T-helper 9 cell (primary cell): ENCODE measurements around the gene PUDP.
"Not testable (repeated sequence)": the region's sequence is repeated elsewhere in the genome, so short reads cannot be mapped to it uniquely, and the experiment has no call there.

Source experiments
- DNase-seq: peaks from one replicate; pipeline ENCODE4 v3.0.0-alpha.2; 2020

Gene PUDP

DNA sequence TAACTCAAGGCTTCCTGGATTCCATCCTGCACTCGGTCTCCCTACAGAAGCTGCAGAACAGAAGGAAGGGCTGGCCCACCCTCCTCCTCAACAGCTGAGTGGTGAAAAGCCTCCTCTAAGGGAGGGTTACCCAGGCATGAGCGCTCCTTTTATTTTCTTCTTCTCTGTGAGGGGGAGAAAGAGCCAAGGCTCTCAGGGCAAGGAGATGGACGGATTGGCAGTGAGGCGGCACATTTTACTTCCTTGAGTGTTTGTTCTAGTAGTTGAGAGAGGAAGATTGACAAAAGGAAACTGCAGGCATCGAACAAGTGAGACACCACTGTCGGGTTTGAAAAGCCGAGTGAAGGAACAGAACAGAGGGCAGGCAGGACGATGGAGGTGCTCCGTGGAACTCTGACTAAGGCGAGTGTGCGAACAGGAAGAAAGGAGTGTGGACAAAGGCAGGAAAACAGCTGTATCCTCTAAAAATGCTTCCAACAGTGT is 38.9 kb downstream of the PUDP start:
- DNase-seq: no peak

DNA sequence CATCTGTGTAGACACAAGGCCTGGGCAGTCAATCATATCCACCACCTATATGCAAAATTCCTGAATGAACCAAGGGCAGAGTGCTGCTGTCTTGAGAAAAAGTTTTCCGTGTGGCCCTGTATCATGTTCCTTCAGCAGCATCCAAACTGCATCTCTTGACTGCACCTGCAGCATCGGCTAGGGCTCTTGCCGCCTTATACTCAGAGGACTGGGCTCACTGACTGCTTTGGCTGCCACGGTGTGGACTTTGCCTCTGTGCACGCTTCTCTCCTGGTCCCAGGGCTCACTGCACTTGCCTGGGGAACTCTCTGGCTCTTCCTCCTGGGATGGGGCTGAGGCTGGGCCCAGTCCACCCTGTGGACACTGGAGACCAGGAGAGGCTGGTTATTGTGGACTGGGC is 39.9 kb downstream of the PUDP start:
- no peak for DNase-seq

DNA sequence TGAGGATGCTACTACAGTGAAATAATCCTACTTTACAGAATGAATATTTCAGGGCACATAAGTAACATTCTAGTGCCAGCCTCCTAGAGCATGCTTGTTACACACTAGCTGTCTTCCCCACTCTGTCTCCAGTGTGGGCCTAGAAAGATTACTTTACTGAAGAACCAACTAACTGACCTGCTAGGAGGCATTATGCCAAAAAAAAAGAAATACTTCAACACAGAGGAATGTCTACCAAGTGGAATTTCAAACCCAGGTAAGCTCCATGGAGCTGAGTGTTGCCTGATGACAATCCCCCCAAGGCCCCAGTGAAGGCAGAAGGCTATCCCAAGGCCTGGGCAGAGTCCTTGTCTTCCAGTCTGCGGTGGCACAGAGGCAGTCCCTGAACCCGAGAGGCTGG is 41.3 kb downstream of the PUDP start:
- DNase-seq: no peak

DNA sequence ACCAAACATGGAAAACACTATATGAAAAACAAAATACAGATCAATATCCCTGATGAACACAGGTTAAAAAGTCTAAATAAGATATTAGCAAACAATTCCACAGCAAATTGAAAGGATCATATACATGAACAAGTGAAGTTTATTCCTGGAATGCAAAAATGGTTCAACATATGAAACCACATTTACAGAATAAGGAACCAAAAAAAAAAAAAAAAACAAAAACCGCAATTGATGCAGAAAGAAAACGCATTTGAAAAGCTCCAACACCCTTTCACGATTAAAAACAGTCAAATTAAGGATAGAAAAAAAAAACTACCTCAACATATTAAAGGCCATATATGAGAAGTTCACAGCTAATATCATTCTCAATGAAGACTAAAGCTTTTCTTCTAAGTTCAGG is 45.8 kb downstream of the PUDP start:
- no peak for DNase-seq

DNA sequence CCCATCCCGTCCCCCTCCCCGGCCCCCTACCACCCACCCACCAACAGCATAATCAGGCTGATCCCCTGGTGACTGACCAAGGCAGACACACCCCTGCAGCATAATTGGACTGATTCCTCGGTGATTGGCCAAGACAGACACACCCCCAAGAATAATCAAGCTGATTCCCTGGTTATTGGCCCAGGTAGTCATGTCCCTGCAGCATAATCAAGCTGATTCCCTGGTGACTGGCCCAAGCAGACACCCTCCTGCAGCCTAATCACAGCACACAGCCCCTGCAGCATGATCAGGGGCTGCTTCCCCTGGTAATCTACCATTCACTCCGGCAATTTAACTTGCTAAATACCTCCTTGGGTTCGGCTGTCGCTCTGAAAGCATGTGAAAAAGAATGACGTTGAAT is 47.9 kb downstream of the PUDP start:
- DNase-seq: no peak

DNA sequence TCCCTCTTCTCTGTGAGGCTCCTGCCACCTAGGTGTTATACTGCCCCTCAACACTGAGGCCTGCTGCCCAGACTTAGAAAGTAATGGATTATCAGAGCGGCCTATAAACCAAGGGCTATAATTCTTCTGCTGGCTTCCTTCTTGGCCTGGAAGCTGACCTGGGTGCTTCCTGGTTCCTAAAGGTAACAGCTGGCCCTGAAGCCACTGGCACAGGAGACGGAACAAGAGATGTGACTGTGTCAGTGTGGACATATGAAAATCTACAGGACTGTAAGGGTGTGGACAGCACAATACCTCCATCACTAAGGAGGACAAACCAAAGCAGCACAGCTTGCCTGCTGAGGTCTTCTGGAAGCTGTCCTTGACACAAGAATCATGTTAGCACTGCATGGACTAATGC is 52.3 kb downstream of the PUDP start:
- DNase-seq: not testable (repeated sequence)

DNA sequence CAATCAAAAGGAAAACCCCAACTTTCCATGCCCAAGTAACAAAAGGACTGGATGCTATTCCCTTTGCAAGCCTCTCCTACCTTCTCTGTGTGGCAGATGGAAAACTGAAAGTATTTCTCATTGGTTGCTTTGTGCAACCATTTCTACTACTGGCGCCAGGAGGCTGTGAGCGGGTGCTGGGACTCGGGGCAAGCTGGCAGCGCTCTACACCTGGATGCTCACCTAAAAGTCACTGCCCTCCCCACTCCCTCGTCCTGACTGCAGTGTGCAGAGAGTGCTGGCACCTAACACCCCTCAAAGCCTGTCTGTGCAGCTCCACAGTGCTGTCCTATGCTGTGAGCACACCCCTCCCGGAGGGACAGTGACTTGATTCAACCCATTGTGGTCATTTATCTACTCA is 54.6 kb downstream of the PUDP start:
- no peak for DNase-seq

DNA sequence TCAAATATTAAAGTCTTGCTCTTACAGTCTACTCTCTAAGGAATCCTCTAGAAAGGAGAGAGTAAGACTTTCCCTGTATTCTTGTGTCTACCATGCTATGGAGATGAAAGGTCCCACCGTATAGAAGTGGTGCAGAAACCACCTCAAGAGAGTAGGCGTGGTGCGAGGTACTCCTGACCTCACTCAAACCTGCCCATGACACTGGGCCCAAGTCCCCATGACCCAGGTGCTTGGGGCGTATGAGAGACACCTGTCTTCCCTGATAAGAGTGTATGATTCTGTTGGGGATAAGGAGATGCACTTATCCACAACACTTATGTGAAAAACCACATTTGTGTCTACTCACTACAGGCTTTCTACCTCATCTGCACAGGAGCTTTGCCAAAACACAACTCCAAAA is 55.4 kb downstream of the PUDP start:
- no peak for DNase-seq

DNA sequence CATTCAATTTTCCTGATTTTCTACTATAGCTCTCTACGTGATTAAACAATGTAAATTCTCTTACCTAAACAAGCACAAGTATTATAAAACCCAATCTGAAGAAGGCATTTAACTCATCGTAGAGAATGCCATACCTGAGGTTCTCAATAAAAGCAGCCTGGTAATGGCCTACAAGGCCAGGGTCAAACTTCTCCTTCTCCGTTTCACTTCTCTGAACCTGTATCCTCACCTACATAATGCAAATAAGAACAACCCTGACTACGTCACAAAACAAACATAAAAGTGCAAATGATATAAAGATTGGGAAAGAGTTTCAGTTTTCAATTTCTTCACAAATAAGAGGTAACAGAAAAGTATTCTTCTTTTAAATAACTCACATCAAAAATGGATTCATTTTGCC is 56.0 kb downstream of the PUDP start:
- DNase-seq: no peak

DNA sequence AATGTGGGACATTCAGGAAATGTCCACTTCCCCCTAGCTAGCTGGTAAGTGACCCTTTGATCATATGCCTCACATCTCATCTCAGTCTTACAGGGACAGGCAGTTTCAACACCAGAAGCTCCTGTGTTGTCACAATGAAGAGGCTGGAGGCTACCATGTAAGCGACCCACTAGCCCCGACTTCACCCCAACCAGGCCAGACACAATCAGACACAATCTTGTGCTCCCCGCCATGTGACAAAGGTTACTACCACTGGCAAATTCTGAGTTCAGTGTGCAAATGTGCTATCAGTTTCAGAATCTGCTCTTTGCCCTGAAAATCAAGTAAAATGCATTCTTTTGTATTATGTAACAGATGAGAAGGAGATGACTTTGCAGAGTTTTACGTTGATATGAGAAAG is 57.3 kb downstream of the PUDP start:
- no peak for DNase-seq

DNA sequence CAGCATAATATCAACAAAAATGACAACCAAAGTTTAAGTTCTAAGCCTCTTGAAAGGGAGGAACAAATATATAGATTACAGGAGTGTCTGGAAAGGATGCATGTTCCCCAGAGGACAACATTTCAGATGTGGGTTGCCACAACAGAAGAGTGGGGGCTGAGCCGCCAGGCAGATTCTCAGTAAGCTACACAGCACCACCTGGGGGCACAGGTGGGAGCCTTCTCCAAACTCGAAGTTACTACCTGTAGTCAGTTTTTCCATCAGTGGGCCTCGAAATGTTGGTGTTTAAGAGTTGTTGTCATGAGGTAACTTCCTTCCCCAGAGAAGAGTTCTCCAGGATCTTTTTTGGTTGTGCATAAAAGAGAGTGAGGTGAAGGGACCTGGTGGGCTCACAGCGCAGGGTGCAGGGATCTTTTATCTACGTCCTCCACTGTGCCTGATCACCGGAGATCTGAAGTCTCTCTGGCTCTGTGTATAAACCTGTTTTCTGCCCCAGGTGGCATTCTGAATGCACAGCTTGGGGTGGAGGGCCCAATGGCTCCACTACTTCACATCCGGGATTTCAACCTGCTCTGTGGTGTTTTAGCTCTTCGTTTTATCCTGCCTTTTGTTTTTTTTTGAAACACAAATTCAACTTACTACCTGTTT is 58.9 kb downstream of the PUDP start:
- peak; percentile 13 for DNase-seq

DNA sequence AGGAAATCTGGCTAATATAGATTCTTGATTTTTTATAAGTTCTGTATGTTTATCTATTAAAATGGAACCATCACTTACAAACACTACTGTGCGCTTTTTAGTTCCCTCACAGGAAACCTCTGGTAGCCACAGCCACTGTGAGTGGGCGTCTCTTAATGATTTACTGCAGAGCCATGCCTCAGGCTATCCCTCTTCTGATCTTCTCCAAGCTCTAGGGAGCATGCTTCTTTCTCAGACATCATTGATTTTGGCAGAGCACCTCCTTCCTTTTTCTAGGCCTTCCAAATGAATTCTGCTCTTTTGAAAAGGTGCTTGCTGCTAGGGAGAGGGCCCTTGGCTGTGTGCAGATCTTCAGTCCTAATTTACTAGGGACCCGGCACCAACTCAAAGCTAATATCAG is 61.6 kb downstream of the PUDP start:
- no peak for DNase-seq

DNA sequence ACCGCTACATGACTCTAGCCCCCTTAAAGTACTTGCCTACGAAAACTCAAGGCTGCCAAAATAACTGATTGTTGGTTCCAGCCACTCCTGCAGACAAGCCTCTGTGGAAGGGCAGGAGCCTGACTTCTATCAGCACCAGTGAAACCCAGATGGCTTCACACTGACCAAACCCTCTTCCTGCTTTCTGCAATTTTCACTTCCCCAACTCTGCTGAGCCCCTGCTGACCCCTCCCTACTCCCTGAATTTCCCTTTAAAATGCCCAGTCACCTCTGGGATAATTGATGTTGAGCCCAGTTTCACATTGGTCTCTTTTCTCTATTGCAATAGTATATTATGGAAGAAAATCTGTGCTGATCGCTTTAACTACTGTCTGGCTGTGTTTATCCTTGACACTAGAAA is 62.1 kb downstream of the PUDP start:
- no peak for DNase-seq

DNA sequence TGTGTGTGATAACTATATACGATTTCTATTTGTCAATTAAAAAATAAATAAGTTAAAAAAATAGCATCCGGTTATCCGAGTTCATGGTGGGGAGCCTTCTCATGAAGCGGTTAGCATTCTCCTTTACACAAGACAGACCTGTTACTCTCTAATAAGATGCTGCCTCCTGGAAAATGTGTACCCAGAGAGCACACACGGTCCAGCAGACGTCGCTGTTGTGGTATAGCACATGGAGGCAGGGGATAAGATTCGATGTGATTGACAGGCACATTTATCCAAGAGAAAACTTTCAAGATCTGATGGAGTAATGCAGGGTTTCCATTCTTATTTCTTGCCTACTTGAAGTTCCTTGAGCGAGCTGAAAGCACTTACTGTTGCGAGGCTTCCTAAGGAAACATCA is 63.1 kb downstream of the PUDP start:
- no peak for DNase-seq

DNA sequence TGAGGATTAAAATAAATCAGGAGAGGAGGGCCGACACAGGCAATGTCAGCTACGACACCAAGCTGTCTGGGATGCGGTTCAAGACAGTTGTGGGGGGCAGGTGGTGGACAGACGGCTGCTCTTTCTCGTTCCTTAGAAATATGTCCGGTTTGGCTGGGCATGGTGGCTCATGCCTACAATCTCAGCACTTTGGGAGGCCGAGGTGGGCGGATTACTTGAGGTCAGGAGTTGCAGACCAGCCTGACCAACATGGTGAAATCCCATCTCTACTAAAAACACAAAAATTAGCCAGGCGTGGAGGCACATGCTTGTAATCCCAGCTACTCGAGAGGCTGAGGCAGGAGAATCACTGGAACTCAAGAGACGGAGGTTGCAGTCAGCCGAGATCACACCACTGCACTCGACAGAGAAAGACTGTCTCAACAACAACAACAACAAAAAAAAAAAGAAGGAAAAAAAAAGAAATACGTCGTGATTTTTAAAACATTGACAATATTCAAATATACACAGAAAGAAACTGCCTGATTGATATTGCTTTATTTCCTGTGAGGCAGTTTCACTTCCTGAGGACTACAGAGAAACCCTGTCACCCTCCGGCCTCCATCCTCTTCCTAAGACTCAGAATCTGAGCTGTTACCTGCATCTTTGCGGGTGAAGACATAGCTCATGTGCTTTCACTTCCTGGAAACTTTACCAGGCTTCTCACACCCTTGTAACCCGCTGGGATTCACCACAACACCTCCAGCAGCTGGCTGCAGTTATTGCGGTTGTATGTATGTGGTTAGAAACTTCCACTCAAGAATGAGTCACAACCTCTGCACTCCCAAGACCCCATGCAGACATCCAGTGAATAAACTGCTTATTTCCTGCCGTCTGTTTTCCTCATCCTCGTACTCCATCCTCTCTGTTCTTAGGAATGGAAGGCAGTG is 64.2 kb downstream of the PUDP start:
- peak; percentile 35 for DNase-seq

DNA sequence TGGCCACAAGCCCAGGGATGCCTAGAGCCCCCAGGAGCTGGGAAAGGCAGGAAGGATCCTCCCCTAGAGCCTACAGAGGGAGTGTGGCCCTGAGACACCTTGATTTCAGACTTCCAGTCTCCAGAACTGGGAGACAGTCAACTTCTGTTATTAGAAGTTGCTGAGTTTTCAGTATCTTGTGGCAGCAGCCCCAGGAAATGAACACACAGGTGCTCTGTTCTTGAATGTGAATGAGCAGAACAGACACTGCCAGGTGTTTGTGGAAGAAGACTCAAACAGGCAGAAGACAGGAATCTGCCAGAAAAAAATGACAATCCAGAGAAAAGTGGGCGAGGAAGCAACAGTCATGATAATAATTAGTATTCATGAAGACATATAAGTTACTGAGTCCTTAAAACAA is 64.9 kb downstream of the PUDP start:
- no peak for DNase-seq

DNA sequence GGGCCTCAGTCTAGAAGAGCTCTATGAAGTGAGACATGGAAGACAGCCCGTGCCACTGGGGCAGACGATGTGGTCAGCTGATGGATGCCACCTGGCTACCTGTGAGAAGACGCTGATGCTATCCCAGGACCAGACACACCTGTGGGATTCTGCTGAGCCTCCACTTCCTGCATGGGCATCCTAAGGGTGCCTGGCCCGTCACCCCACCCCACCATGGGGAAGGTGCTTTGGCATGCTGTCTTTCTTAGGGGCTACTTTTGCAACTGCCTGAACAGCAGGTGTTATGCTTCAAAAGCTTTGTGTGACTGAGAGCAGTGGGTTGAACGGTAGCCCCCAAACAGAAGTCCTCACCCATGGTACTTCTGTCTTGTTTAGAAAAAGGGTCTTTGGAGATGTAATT is 65.4 kb downstream of the PUDP start:
- no peak for DNase-seq

DNA sequence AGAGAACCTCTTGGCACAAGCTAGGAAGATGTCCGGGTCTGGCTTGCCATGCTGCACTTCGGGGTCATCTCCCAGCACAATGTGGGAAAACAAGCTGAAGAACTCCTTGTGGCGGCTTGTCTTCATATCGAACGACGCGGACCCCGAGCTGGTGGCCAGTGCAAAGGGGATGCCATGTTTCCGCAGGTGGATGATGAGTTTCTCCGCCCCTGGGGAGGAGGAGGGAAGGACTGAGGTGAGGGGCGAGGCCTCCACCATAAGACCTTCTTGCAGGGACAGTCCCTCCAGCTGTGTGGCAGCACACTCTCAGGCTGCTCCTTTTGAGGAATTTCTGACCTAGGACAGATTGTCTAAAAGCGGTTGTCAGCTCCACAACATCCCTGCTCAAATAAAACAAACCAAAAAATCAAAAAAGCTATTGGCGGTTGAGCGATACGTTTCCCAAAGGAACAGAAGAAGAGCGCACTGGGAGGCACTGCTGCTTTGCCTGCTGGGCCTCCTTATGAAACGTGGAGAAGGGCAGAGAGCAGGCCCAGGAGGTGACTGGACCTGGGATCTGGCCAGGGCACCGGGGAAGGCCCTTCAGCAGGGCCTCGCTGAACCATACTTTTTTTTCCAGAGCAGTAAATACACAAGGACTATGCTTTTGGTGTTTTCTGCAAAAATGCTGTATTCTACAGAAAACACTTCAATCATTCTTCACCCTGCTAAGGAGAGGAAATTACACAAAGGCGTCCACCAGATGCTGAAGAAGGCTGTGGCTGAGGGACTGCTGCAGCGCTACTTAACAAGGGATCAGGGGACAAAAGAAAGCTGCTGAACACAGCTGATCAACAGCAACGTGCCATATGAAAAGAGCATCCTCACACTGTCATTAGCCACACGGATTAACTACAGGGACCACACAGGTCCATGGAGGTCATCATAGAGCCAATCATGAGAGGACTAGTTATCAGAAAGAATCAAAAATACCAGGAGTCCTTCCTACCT is 70.4 kb downstream of the PUDP start:
- no peak for DNase-seq

DNA sequence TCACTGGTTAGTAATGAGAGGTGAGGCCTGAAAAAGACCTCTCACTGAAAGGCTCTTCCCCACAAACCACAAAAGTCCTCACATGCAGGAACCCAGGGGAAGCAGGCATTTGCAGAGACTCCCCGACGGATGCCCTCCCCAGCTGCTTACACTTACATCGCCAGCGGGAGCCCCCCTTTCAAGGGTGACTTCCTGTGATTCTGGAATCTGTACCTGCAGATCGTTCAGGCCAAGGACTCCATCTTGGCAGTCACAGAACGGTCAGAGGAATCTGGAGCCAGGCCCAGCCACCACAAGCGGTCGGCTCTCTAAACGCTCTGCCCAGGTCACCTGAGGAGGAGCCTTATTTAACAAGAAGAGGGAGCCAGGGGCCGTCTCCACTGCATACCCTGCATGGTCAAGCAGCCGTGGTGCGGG is 71.7 kb downstream of the PUDP start:
- no peak for DNase-seq

DNA sequence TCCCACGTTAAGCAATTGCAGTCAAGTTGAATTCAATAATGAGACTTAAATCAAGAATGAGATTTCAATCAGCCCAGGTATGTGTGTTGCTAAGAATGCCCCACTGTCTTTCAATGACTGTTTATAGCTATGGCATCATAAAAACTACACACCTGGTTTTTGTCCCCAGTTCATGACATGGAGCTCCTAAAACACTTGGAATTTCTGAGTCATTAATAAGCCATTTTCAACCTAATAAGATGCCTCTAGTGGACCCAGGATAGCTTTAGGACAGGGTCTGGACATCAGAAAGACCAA is 73.1 kb downstream of the PUDP start:
- no peak for DNase-seq

DNA sequence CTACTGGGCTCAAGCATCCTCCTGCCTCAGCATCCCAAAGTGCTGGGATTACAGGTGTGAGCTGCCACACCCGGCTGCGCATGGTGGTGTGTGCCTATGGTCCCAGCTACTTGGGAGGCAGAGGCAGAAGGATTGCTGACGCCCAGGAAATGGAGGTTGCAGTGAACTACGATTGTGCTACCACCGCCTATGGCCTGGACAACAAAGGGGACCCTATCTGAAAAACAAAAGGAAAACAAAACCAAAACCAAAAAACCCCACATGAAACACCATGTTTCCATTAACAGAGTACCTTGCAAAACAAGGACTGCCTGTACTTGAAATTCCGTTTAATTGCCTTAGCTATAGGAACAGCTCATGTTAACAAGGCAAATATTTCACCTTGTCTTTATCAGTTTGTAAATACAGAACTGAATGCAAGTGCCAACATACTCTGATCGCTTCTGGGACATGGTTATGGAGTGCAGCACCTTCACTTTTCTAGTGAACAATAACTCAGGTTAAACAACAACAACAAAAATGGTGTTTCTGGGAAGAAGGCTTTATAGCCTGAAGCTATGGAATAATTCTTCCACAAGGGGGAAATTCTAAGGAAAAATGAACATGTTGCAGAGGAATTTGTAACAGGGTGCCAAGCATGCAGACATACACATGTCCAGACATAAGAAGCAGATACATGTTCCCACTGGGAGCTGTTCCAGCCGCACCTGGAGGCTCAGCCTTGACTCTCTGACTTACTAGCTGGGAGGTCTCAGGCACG is 73.6 kb downstream of the PUDP start:
- DNase-seq: no peak

DNA sequence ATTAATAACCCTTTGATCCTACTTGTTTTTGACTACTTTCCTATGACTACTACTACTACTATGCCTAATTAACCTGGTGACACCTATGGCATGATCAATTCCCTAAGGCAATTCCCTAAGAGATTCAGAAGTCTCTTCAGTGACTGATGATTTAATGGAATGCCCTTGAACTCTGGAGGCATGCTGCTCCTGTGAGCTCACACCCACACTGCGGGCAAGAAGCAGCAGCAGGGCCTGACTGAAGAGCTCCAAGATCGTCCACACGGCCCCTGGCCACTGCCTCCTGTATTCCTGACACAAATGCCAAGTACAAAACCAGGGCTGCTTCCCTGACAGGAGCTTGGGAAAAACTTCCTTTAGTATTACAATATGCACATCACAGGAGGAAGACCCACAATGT is 74.6 kb downstream of the PUDP start:
- no peak for DNase-seq

DNA sequence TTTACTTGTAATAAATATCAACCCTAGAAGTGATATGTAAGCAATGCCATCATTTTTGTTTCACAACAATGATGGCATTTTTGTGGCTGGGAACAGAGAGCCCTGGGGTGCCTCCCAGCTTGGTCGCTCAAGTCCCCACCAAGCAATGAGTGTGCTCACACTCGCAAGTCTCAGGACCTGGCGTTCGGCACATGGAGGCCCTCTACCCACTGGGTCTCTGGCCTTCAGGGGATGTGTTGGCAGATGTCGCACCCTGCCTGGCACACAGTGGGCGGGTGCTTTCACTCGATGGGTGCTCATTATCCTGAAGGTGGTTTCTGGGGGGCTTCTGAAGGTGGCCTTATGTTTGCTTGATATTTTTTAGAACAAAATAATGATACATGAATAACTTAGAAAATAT is 75.1 kb downstream of the PUDP start:
- DNase-seq: no peak
